Mesenchymal stem cell (in vitro differentiated cells and primary cell): ENCODE measurements around the gene KLHDC8A.
A peak's percentile ranks its signal among the peaks of the same experiment; 100 is the strongest.

ENCODE experiments used
- DNase-seq: peaks from one replicate; pipeline ENCODE4 v3.0.0-alpha.2; 2013
- H2AFZ ChIP-seq: one replicate; pipeline ENCODE4 v1.6.1; 2013; ENCODE audit warnings: low read depth, mild to moderate bottlenecking, control low read depth, inconsistent platforms, low read length, moderate library complexity
- H2AK5ac ChIP-seq: 2 replicates; pipeline ENCODE4 v1.6.1; 2013; ENCODE audit warnings: low read length, moderate library complexity, mild to moderate bottlenecking, inconsistent platforms; ENCODE audit not compliant: severe bottlenecking
- H2BK120ac ChIP-seq: one replicate; pipeline ENCODE4 v1.6.1; 2013; ENCODE audit warnings: low read depth, mild to moderate bottlenecking, inconsistent platforms, low read length, moderate library complexity
- H2BK12ac ChIP-seq, 2 experiments: one replicate each; pipeline ENCODE4 v1.6.1; 2013; ENCODE audit warnings: inconsistent platforms in 2 of 2, low read length in 2 of 2, mild to moderate bottlenecking in 2 of 2, moderate library complexity in 2 of 2, control low read depth in 1 of 2
- H2BK15ac ChIP-seq: one replicate; pipeline ENCODE4 v1.6.1; 2013; ENCODE audit warnings: mild to moderate bottlenecking, low read depth, inconsistent platforms; ENCODE audit not compliant: poor library complexity, severe bottlenecking
- H2BK5ac ChIP-seq: 2 replicates; pipeline ENCODE4 v1.6.1; 2013; ENCODE audit warnings: low read depth, mild to moderate bottlenecking, low read length, control low read depth, inconsistent platforms; ENCODE audit not compliant: poor library complexity, severe bottlenecking
- H3K14ac ChIP-seq, 2 experiments: one replicate each; pipeline ENCODE4 v1.6.1; 2013; ENCODE audit warnings: inconsistent platforms in 2 of 2, low read length in 2 of 2, control low read depth in 1 of 2, mild to moderate bottlenecking in 1 of 2, moderate library complexity in 1 of 2
- H3K18ac ChIP-seq, 2 experiments: one replicate each; pipeline ENCODE4 v1.6.1; 2013; ENCODE audit warnings: inconsistent platforms in 2 of 2, low read length in 2 of 2, control low read depth in 1 of 2, low read depth in 1 of 2, mild to moderate bottlenecking in 1 of 2
- H3K23ac ChIP-seq, 2 experiments: one replicate each; pipeline ENCODE4 v1.6.1; 2013; ENCODE audit warnings: inconsistent platforms in 2 of 2, low read length in 2 of 2, mild to moderate bottlenecking in 2 of 2, moderate library complexity in 2 of 2, control low read depth in 1 of 2
- H3K27ac ChIP-seq: 2 replicates; pipeline ENCODE4 v1.5.1; 2013; ENCODE audit warnings: mild to moderate bottlenecking, moderate library complexity, low read length, control low read depth, inconsistent platforms; ENCODE audit not compliant: poor library complexity, severe bottlenecking
- H3K27me3 ChIP-seq, 2 experiments: 2 replicates each; pipeline versions ENCODE4 v1.6.1 to v1.7.0; 2013; ENCODE audit warnings: low read length in 2 of 2, mild to moderate bottlenecking in 2 of 2, moderate library complexity in 2 of 2, control low read depth in 1 of 2, inconsistent platforms in 1 of 2; ENCODE audit not compliant: control insufficient read depth in 1 of 2, insufficient read depth in 1 of 2
- H3K36me3 ChIP-seq, 2 experiments: 2 replicates each; pipeline versions ENCODE4 v1.6.1 to v1.7.0; 2013; ENCODE audit warnings: low read length in 2 of 2, control low read depth in 1 of 2, inconsistent platforms in 1 of 2, low read depth in 1 of 2, mild to moderate bottlenecking in 1 of 2; ENCODE audit not compliant: insufficient read depth in 2 of 2, control insufficient read depth in 1 of 2
- H3K4ac ChIP-seq, 2 experiments: one replicate each; pipeline ENCODE4 v1.6.1; 2013; ENCODE audit warnings: inconsistent platforms in 2 of 2, low read length in 2 of 2, mild to moderate bottlenecking in 2 of 2, moderate library complexity in 2 of 2, control low read depth in 1 of 2, low read depth in 1 of 2
- H3K4me1 ChIP-seq: 2 replicates; pipeline ENCODE4 v1.6.1; 2013; ENCODE audit warnings: low read depth, low read length, control low read depth; ENCODE audit not compliant: control insufficient read depth, insufficient read depth
- H3K4me2 ChIP-seq: 2 replicates; pipeline ENCODE4 v1.6.1; 2013; ENCODE audit warnings: low read length, mild to moderate bottlenecking, inconsistent platforms; ENCODE audit not compliant: poor library complexity, severe bottlenecking
- H3K4me3 ChIP-seq, 2 experiments: 2 replicates each; pipeline versions ENCODE4 v1.5.1 to v1.7.0; 2013; ENCODE audit warnings: low read length in 2 of 2, mild to moderate bottlenecking in 2 of 2, control low read depth in 1 of 2, low read depth in 1 of 2; ENCODE audit not compliant: insufficient read depth in 1 of 2
- H3K79me1 ChIP-seq: replicated peaks from 2 replicates; pipeline ENCODE4 v1.6.1; 2013; ENCODE audit warnings: mild to moderate bottlenecking, control low read depth, low read length, inconsistent platforms; ENCODE audit not compliant: poor library complexity, severe bottlenecking
- H3K9ac ChIP-seq: 2 replicates; pipeline ENCODE4 v1.7.0; 2013; ENCODE audit warnings: mild to moderate bottlenecking, low read length, moderate library complexity
- H3K9me3 ChIP-seq: 2 replicates; pipeline ENCODE4 v1.7.0; 2013; ENCODE audit warnings: mild to moderate bottlenecking, low read length; ENCODE audit not compliant: control insufficient read depth
- H4K8ac ChIP-seq: one replicate; pipeline ENCODE4 v1.6.1; 2013; ENCODE audit warnings: inconsistent platforms, mild to moderate bottlenecking, low read length, moderate library complexity
- H4K91ac ChIP-seq: one replicate; pipeline ENCODE4 v1.6.1; 2013; ENCODE audit warnings: mild to moderate bottlenecking, low read length, inconsistent platforms
- WGBS: methylation state at CpG from one replicate; pipeline ENCODE4 v1.1.7; 2013; ENCODE audit warnings: mixed read lengths; 5-methylcytosine and 5-hydroxymethylcytosine counted together

Gene KLHDC8A

GRCh38 chr1:205301205-205301821 lies 55.4 kb downstream of the KLHDC8A start:
- Histone ChIP-seq H2BK120ac (peak overlapping the region; percentile 77), H3K4me1 (peaks cover 42% of the 10 kb centered on the region), H2AFZ (peak overlapping the region; percentile 83), H3K23ac (peak overlapping the region in 1 of 2 experiments; percentile 23), H2BK5ac (peak overlapping the region; percentile 90), H2BK15ac (no peak overlapping the region), H3K79me1 (peaks cover 4% of the 10 kb centered on the region), H3K18ac (peak overlapping the region; percentile 85 to 98), H3K9me3 (no peaks in the 10 kb centered on the region), H3K36me3 (peaks cover 32 to 34% of the 10 kb centered on the region in 2 experiments), H2BK12ac (peak overlapping the region; percentile 94 to 98), H3K9ac (peak overlapping the region; percentile 65), H3K4me3 (no peak overlapping the region), H3K27me3 (no peaks in the 10 kb centered on the region), H4K8ac (peak overlapping the region; percentile 85), H3K4me2 (no peak overlapping the region), H3K27ac (peak overlapping the region; percentile 96), H3K4ac (peak overlapping the region; percentile 71 to 99), H2AK5ac (peak overlapping the region; percentile 97), H3K14ac (peak overlapping the region in 1 of 2 experiments; percentile 95), H4K91ac (peak overlapping the region; percentile 90)
- DNase-seq = peak; percentile 86
- WGBS = 4% methylated on average over 12 of the region's 14 CpGs

DNA sequence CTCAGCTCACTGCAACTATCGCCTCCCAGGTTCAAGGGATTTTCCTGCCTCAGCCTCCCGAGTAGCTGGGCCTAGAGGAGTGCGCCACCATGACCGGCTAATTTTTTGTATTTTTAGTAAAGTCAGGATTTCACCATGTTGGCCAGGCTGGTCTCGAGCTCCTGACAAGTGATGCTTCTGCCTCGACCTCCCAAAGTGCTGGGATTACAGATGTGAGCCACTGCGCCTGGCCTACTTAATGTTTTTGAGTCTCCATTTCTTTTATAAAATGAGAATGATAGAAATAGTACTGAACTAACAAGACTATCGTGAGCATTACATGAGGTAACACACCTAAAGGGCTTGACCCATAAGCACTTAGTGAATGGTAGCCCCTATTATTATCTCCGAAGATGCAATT lies 56.6 kb downstream of the KLHDC8A start:
- Histone ChIP-seq H4K91ac (peak overlapping the region; percentile 12), H3K27me3 (no peaks in the 10 kb centered on the region)

DNA sequence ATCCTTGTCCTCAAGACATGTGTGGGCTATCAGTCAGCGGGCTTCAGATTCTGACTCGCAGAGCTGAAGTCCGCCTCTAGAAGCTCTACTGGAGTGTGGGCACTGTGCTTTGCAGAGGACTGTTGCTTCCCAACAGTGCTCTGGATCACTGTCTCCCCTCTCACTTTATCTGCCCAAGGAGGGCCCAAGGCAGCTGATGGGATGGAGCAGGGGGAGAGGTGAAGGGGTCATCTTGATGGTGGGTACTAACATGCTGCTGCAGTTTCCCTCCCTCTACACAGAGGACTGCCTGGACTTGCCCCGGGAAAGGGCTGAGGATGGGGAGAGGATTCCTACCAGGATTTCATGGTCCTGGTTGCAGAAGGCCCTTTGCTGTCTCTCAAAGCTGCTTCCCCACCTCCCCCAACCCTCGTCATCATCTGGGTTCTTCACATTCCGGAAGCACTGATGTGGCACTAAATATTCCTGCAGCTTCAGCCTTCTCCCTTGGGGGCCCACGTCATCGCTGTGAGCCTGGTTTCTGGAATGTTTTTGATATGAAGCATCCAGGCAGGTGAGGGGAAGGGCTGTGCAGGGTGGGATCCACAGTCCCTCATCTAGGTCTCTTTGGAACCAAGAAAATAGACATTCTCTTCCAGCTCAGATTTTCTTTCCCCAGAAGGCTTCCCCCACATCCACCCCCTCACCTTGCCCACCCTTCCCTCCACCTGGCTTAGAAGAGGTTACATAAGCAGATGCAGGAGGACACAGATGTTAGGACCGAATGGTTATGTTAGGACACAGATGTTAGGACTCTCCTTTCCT lies 58.3 kb downstream of the KLHDC8A start:
- no peaks in the 10 kb centered on the region for H3K9me3 ChIP-seq
- peak overlapping the region; percentile 77 for H2AK5ac ChIP-seq
- peak overlapping the region; percentile 19 for H2BK120ac ChIP-seq
- no peak overlapping the region for H3K4me2 ChIP-seq
- peak overlapping the region; percentile 30 for H2AFZ ChIP-seq
- peak overlapping the region; percentile 1 to 94 for H3K4ac ChIP-seq
- H2BK15ac ChIP-seq = no peak overlapping the region
- H3K18ac ChIP-seq = peak overlapping the region; percentile 87 to 98
- H3K4me3 ChIP-seq = no peak overlapping the region
- H3K27me3 ChIP-seq = no peaks in the 10 kb centered on the region
- H3K4me1 ChIP-seq = peaks cover 46% of the 10 kb centered on the region
- H2BK12ac ChIP-seq = peak overlapping the region; percentile 83 to 100
- 15% methylated on average over 9 of the region's 9 CpGs for WGBS
- peaks cover 6 to 8% of the 10 kb centered on the region in 2 experiments for H3K36me3 ChIP-seq
- H3K23ac ChIP-seq = no peak overlapping the region
- peak overlapping the region in 1 of 2 experiments; percentile 93 for H3K14ac ChIP-seq
- H3K27ac ChIP-seq = peak overlapping the region; percentile 95
- H2BK5ac ChIP-seq = peak overlapping the region; percentile 97
- H4K91ac ChIP-seq = peak overlapping the region; percentile 76
- peak; percentile 96 for DNase-seq
- peak overlapping the region; percentile 97 for H4K8ac ChIP-seq
- H3K9ac ChIP-seq = peak overlapping the region; percentile 64
- H3K79me1 ChIP-seq = peaks cover 2% of the 10 kb centered on the region

More for the DNA sequence above, 56.6 kb downstream of the KLHDC8A start:
- H3K14ac ChIP-seq = no peak overlapping the region
- 94% methylated on average over 8 of the region's 9 CpGs for WGBS
- H3K4me2 ChIP-seq = no peak overlapping the region
- H2BK15ac ChIP-seq = peak overlapping the region; percentile 20
- H2BK12ac ChIP-seq = no peak overlapping the region
- H2BK120ac ChIP-seq = no peak overlapping the region
- H3K4me3 ChIP-seq = no peak overlapping the region
- peaks cover 2% of the 10 kb centered on the region for H3K79me1 ChIP-seq
- H4K8ac ChIP-seq = peak overlapping the region; percentile 28
- no peak overlapping the region for H2AFZ ChIP-seq
- H2BK5ac ChIP-seq = peak overlapping the region; percentile 68
- DNase-seq = no peak
- H3K36me3 ChIP-seq = peaks cover 23% of the 10 kb centered on the region in 2 experiments
- H3K18ac ChIP-seq = no peak overlapping the region
- peaks cover 43% of the 10 kb centered on the region for H3K4me1 ChIP-seq
- H3K23ac ChIP-seq = no peak overlapping the region
- peak overlapping the region in 1 of 2 experiments; percentile 63 for H3K4ac ChIP-seq
- H3K27ac ChIP-seq = peak overlapping the region; percentile 96
- H2AK5ac ChIP-seq = peak overlapping the region; percentile 90
- no peaks in the 10 kb centered on the region for H3K9me3 ChIP-seq
- H3K9ac ChIP-seq = no peak overlapping the region
